ENCODE data around the gene ZNF302.

- TF ChIP-seq CTCF (IDR thresholded peaks at IDR 0.05) (no peak), POLR2AphosphoS5 (IDR thresholded peaks at IDR 0.05) (no peak)
These were observed 571 bp downstream of the ZNF302 start for GRCh38 chr19:34678085-34678412.
